IMR-90 (cell line): Measurements from ENCODE around the gene ATXN10. TPM values are rescaled to one million over a fixed set of nuclear protein-coding genes. Genes with fewer than 3 reads are reported as not detected.

Source experiments
- ATAC-seq: fragments of 200-7000 bp; cut with Tn5 transposase; 2 replicates; pipeline ENCODE4 v1.9.1; 2020; ENCODE audit warnings: low read depth, mild to moderate bottlenecking, moderate library complexity
- BruUV-seq: library from RNA; stranded (reverse); fragments of 400-500 nt; replicated peaks from 2 replicates; lab custom pipeline; 2021; lab: Mats Ljungman, UMichigan
- CTCF ChIA-PET: fragments of 300-600 bp; formaldehyde crosslinking; extraction: SDS; loops from one replicate; lab custom pipeline; 2021; ENCODE audit warnings: antibody characterized with exemption; lab: Yijun Ruan, JAX
- POLR2A ChIA-PET: fragments of 300-600 bp; sonication (Branson Sonifier 250); formaldehyde crosslinking; loops from one replicate; lab custom pipeline; 2022; ENCODE audit warnings: antibody characterized with exemption; ENCODE audit not compliant: unreplicated experiment; lab: Charles Lee
- DNase-seq: peaks from one replicate; pipeline ENCODE4 v3.0.0; 2013
- H2AFZ ChIP-seq: replicated peaks from 2 replicates; pipeline ENCODE3; 2013; ENCODE audit warnings: low read length, mild to moderate bottlenecking; ENCODE audit not compliant: poor library complexity
- H2AK5ac ChIP-seq: 2 replicates; pipeline ENCODE4 v1.6.1; 2013; ENCODE audit warnings: low read depth, low read length, inconsistent platforms
- H2AK9ac ChIP-seq: replicated peaks from 2 replicates; pipeline ENCODE3; 2013; ENCODE audit warnings: mild to moderate bottlenecking, low read depth, low read length, moderate library complexity; ENCODE audit not compliant: poor library complexity
- H2BK120ac ChIP-seq: 2 replicates; pipeline ENCODE4 v1.6.1; 2013; ENCODE audit warnings: low read depth, low read length, inconsistent platforms
- H2BK15ac ChIP-seq: 3 replicates; pipeline ENCODE4 v1.6.1; 2013; ENCODE audit warnings: low read depth, low read length, inconsistent platforms
- H2BK20ac ChIP-seq: 2 replicates; pipeline ENCODE4 v1.6.1; 2013; ENCODE audit warnings: low read depth, mild to moderate bottlenecking, inconsistent platforms, low read length, moderate library complexity
- H2BK5ac ChIP-seq: 2 replicates; pipeline ENCODE4 v1.6.1; 2013; ENCODE audit warnings: mild to moderate bottlenecking, low read depth, low read length, inconsistent platforms; ENCODE audit not compliant: poor library complexity, severe bottlenecking
- H3K14ac ChIP-seq: replicated peaks from 2 replicates; pipeline ENCODE4 v1.6.1; 2013; ENCODE audit warnings: low read depth, low read length, inconsistent platforms
- H3K18ac ChIP-seq: 2 replicates; pipeline ENCODE4 v1.6.1; 2013; ENCODE audit warnings: low read depth, low read length, control low read depth
- H3K23ac ChIP-seq: 2 replicates; pipeline ENCODE4 v1.6.1; 2013; ENCODE audit warnings: low read depth, low read length, inconsistent platforms
- H3K27ac ChIP-seq: 2 replicates; pipeline ENCODE4 v1.5.1; 2013; ENCODE audit warnings: mild to moderate bottlenecking, control low read depth, low read length; ENCODE audit not compliant: insufficient read depth
- H3K27me3 ChIP-seq: 2 replicates; pipeline ENCODE4 v1.6.1; 2013; ENCODE audit warnings: low read length; ENCODE audit not compliant: control insufficient read depth, insufficient read depth
- H3K36me3 ChIP-seq: 2 replicates; pipeline ENCODE4 v1.6.1; 2013; ENCODE audit warnings: low read length, mixed read lengths; ENCODE audit not compliant: control insufficient read depth, insufficient read depth
- H3K4ac ChIP-seq: 2 replicates; pipeline ENCODE4 v1.6.1; 2013; ENCODE audit warnings: low read depth, low read length, inconsistent platforms
- H3K4me1 ChIP-seq: 2 replicates; pipeline ENCODE4 v1.6.1; 2013; ENCODE audit warnings: low read length, mixed read lengths; ENCODE audit not compliant: control insufficient read depth, insufficient read depth
- H3K4me2 ChIP-seq: 2 replicates; pipeline ENCODE4 v1.6.1; 2013; ENCODE audit warnings: low read depth, mild to moderate bottlenecking, control low read depth, low read length, moderate library complexity
- H3K4me3 ChIP-seq: 2 replicates; pipeline ENCODE4 v1.5.1; 2013; ENCODE audit warnings: low read depth, mild to moderate bottlenecking, control low read depth, low read length, moderate library complexity; ENCODE audit not compliant: insufficient read depth
- H3K56ac ChIP-seq: 2 replicates; pipeline ENCODE4 v1.6.1; 2013; ENCODE audit warnings: low read length, inconsistent platforms; ENCODE audit not compliant: insufficient read depth; ENCODE audit errors: extremely low read depth
- H3K79me1 ChIP-seq, 2 experiments: 2 replicates each; pipeline ENCODE4 v1.6.1; 2013; ENCODE audit warnings: low read length in 2 of 2, inconsistent platforms in 1 of 2, low read depth in 1 of 2
- H3K9ac ChIP-seq: 2 replicates; pipeline ENCODE4 v1.6.1; 2013; ENCODE audit warnings: low read depth, low read length, control low read depth
- H3K9me1 ChIP-seq: 2 replicates; pipeline ENCODE4 v1.6.1; 2013; ENCODE audit warnings: low read length, inconsistent platforms; ENCODE audit not compliant: insufficient read depth
- H3K9me3 ChIP-seq: 2 replicates; pipeline ENCODE4 v1.6.1; 2013; ENCODE audit warnings: low read length; ENCODE audit not compliant: control insufficient read depth, insufficient read depth
- H4K20me1 ChIP-seq: 2 replicates; pipeline ENCODE4 v1.6.1; 2013; ENCODE audit warnings: low read length, inconsistent platforms; ENCODE audit not compliant: insufficient read depth
- H4K5ac ChIP-seq: 2 replicates; pipeline ENCODE4 v1.6.1; 2013; ENCODE audit warnings: mild to moderate bottlenecking, low read depth, low read length, control low read depth
- H4K8ac ChIP-seq, 2 experiments: 2 replicates each; pipeline ENCODE4 v1.6.1; 2013; ENCODE audit warnings: low read depth in 2 of 2, low read length in 2 of 2, control low read depth in 1 of 2, inconsistent platforms in 1 of 2
- H4K91ac ChIP-seq: 2 replicates; pipeline ENCODE4 v1.6.1; 2013; ENCODE audit warnings: low read depth, low read length, inconsistent platforms; ENCODE audit not compliant: insufficient read depth
- CEBPB ChIP-seq: IDR thresholded peaks from 2 replicates; pipeline ENCODE4 v1.6.1; 2012; ENCODE audit warnings: low read depth, low read length, improper control_type of control experiment
- CHD1 ChIP-seq: IDR thresholded peaks from 2 replicates; pipeline ENCODE4 v1.6.1; 2012; ENCODE audit warnings: low read depth, low read length, improper control_type of control experiment
- MAFK ChIP-seq: IDR thresholded peaks from 2 replicates; pipeline ENCODE4 v1.6.1; 2012; ENCODE audit warnings: low read depth, low read length, improper control_type of control experiment
- MXI1 ChIP-seq: IDR thresholded peaks from 2 replicates; pipeline ENCODE4 v1.6.1; 2012; ENCODE audit warnings: low read depth, mild to moderate bottlenecking, low read length, moderate library complexity, borderline replicate concordance
- NFE2L2 ChIP-seq: fragments of 150-350 bp; IDR thresholded peaks from 2 replicates; pipeline ENCODE4 v1.6.1; 2016; ENCODE audit warnings: low read depth, mild to moderate bottlenecking, low read length
- RAD21 ChIP-seq: IDR thresholded peaks from 2 replicates; pipeline ENCODE4 v1.6.1; 2012; ENCODE audit warnings: low read length, improper control_type of control experiment
- SMC3 ChIP-seq: fragments of 150-350 bp; IDR thresholded peaks from 2 replicates; pipeline ENCODE4 v1.6.1; 2016; ENCODE audit warnings: low read depth, mild to moderate bottlenecking, antibody characterized with exemption, low read length, moderate library complexity
- WGBS, 2 experiments: methylation state at CpG; one replicate each; pipeline versions ENCODE4 v1.1.5 to v1.1.7; 2013; ENCODE audit warnings: missing lambda C conversion rate in 2 of 2; ENCODE audit not compliant: insufficient read length in 1 of 2; ENCODE audit errors: extremely low coverage in 2 of 2; 5-methylcytosine and 5-hydroxymethylcytosine counted together
- dilution Hi-C: fragments of 300-500 bp; cut with HindIII; formaldehyde crosslinking; loops from one replicate; pipeline ENCODE4 v1.14.3; 2018; ENCODE audit warnings: low sequenced_read_pairs; ENCODE audit not compliant: unreplicated experiment
- in situ Hi-C: fragments of 300-500 bp; cut with MboI; formaldehyde crosslinking; loops from 3 replicates; pipeline ENCODE4 v1.14.3; 2019; ENCODE audit warnings: low sequenced_read_pairs, inconsistent platforms, mixed read lengths
- intact Hi-C: fragments of 100-400 bp; cut with micrococcal nuclease; formaldehyde crosslinking; loops from 2 replicates; pipeline ENCODE4 v1.10.0; 2022
- polyA plus RNA-seq, 3 experiments: library from polyadenylated mRNA; depleted of rRNA; stranded (reverse); fragments of >200 nt; gene quantifications; 2 replicates each; pipeline ENCODE4 v1.2.3, GENCODE V29; 2012; ENCODE audit warnings: low replicate concordance in 1 of 3
- total RNA-seq: library from RNA; depleted of rRNA; stranded (reverse); fragments of >200 nt; gene quantifications from 2 replicates; pipeline ENCODE4 v1.2.3, GENCODE V29; 2012
- TF ChIP-seq, protein P1 (sequence below): fragments of 150-350 bp; IDR thresholded peaks from 2 replicates; pipeline ENCODE4 v1.6.1; 2017; ENCODE audit warnings: mild to moderate bottlenecking, antibody characterized with exemption, low read length, low read depth

ATXN10 gene
- total and polyA plus RNA-seq, 2 of the 4 experiments (the other 2 are of a cell fraction): 116 to 231 TPM

DNA sequence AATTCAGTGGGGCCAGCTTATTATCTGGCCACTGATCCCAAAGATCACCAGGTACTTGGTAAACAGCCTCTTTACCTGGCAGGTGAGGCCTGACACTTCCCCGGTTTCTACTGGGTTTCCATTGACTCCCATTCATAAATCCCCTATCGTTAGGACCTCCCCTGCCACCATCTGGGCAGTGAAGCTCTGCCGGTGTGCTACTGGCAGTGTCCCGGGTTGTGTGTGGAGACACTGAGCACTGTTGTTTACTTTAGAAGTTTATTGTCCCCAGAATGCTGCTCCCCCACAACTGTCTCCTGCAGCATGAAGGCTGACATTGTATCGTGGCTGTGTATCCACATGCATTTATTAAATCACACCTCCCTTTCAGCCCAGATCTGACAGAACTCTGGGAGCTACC lies 162.6 kb downstream of the ATXN10 start:
- DNase-seq (no peak), ATAC-seq (no peak)
- POLR2A ChIA-PET: no interaction called here
- CTCF ChIA-PET: no interaction called here
- no peak for TF ChIP-seq NFE2L2
- no peak for TF ChIP-seq CHD1
- no peak for TF ChIP-seq SMC3
- TF ChIP-seq RAD21: no peak
- TF ChIP-seq CEBPB: no peak
- TF ChIP-seq MAFK: no peak
- TF ChIP-seq, protein P1, sequence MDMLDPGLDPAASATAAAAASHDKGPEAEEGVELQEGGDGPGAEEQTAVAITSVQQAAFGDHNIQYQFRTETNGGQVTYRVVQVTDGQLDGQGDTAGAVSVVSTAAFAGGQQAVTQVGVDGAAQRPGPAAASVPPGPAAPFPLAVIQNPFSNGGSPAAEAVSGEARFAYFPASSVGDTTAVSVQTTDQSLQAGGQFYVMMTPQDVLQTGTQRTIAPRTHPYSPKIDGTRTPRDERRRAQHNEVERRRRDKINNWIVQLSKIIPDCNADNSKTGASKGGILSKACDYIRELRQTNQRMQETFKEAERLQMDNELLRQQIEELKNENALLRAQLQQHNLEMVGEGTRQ: no peak
- TF ChIP-seq MXI1: no peak
- no peak overlapping the region for H2AFZ ChIP-seq
- H3K23ac ChIP-seq: no peak overlapping the region
- no peak overlapping the region for H3K4me3 ChIP-seq
- H3K27me3 ChIP-seq: no peaks in the 10 kb centered on the region
- H3K9me1 ChIP-seq: peaks cover 13% of the 10 kb centered on the region; the same call in 1 of the 2 replicates
- H4K5ac ChIP-seq: no peak overlapping the region
- H3K4me1 ChIP-seq: peaks cover 6% of the 10 kb centered on the region; the same call in 1 of the 2 replicates
- no peak overlapping the region for H3K9ac ChIP-seq
- H4K20me1 ChIP-seq: peaks cover 25% of the 10 kb centered on the region; the same call in 1 of the 2 replicates
- H3K36me3 ChIP-seq: peaks cover 19% of the 10 kb centered on the region
- no peak overlapping the region for H3K4ac ChIP-seq
- H3K14ac ChIP-seq: no peak overlapping the region
- no peak overlapping the region for H3K4me2 ChIP-seq
- H2BK20ac ChIP-seq: no peak overlapping the region
- BruUV-seq: no TSS peak
- H3K9me3 ChIP-seq: no peaks in the 10 kb centered on the region
- peaks cover 25 to 58% of the 10 kb centered on the region in 2 experiments for H3K79me1 ChIP-seq
- H2BK120ac ChIP-seq: no peak overlapping the region
- dilution Hi-C loops: no loop called here
- in situ Hi-C loops: no loop called here
- intact Hi-C loops: no loop called here
- no peak overlapping the region for H2BK15ac ChIP-seq
- no peak overlapping the region for H2AK9ac ChIP-seq
- H2AK5ac ChIP-seq: no peak overlapping the region
- H4K8ac ChIP-seq: no peak overlapping the region
- WGBS, 2 experiments: 33% methylated on average over 1 of the region's 5 CpGs; no CpG with 5 or more reads in 1 of the 2 experiments
- H2BK5ac ChIP-seq: no peak overlapping the region
- no peak overlapping the region for H4K91ac ChIP-seq
- H3K27ac ChIP-seq: no peak overlapping the region
- no peak overlapping the region for H3K56ac ChIP-seq
- no peak overlapping the region for H3K18ac ChIP-seq
